Activated CD4-positive, alpha-beta T cell treated with anti-CD3 and anti-CD28 coated beads, Interleukin-2, amount 10 ng/mL, durations not matched to agents 7 days and 5 days (primary cell): ENCODE data around the gene UIMC1. TPM values are rescaled to one million over a fixed set of nuclear protein-coding genes. Genes with fewer than 3 reads are reported as not detected.

Source experiments
- CTCF ChIA-PET: fragments of 350-600 bp; sonication (Branson Sonifier 250); formaldehyde crosslinking; loops from one replicate; lab custom pipeline; 2021; ENCODE audit warnings: antibody characterized with exemption; lab: Charles Lee
- POLR2A ChIA-PET: fragments of 350-600 bp; sonication (Branson Sonifier 250); formaldehyde crosslinking; loops from one replicate; lab custom pipeline; 2021; ENCODE audit warnings: antibody characterized with exemption; lab: Charles Lee
- DNase-seq: peaks from one replicate; pipeline ENCODE4 v3.0.0-alpha.2; 2020
- H3K27ac Mint-ChIP-seq: one replicate; pipeline ENCODE4 v1.8.0; 2021; ENCODE audit warnings: mild to moderate bottlenecking, moderate library complexity, mixed read lengths
- H3K27me3 Mint-ChIP-seq: one replicate; pipeline ENCODE4 v1.8.0; 2021; ENCODE audit warnings: mixed read lengths
- H3K36me3 Mint-ChIP-seq: one replicate; pipeline ENCODE4 v1.8.0; 2021; ENCODE audit warnings: low read depth, mixed read lengths
- H3K4me1 Mint-ChIP-seq: one replicate; pipeline ENCODE4 v1.8.0; 2021; ENCODE audit warnings: mixed read lengths
- H3K4me3 Mint-ChIP-seq: one replicate; pipeline ENCODE4 v1.8.0; 2021; ENCODE audit warnings: mild to moderate bottlenecking, moderate library complexity, mixed read lengths
- H3K9me3 Mint-ChIP-seq: one replicate; pipeline ENCODE4 v1.8.0; 2021; ENCODE audit warnings: mixed read lengths
- total RNA-seq, 2 experiments: library from RNA; stranded (reverse); gene quantifications; one replicate each; pipeline ENCODE4 v1.2.3, GENCODE V29; 2021

UIMC1 gene
- total RNA-seq, 2 experiments from 2014 or later: 49.3 to 53.0 TPM

GRCh38 chr5:177027665-177028064 is 21.1 kb upstream of the UIMC1 start:
- DNase-seq: no peak
- Mint-ChIP-seq H3K27me3 (no peaks in the 10 kb centered on the region), H3K4me1 (peaks cover 28% of the 10 kb centered on the region), H3K27ac (no peak overlapping the region), H3K9me3 (peaks cover 8% of the 10 kb centered on the region), H3K36me3 (peaks cover 49% of the 10 kb centered on the region), H3K4me3 (no peak overlapping the region)
- ChIA-PET CTCF (interaction anchor here (1.0 kb wide), 1 partner anchor 8 kb away, joined by 3 read pairs; no protein-coding TSS in a partner anchor), POLR2A (no interaction called here)

GRCh38 chr5:177025101-177025601 is 18.6 kb upstream of the UIMC1 start:
- Mint-ChIP-seq H3K4me3 (no peak overlapping the region), H3K27me3 (no peaks in the 10 kb centered on the region), H3K9me3 (peaks cover 3% of the 10 kb centered on the region), H3K27ac (no peak overlapping the region), H3K36me3 (peaks cover 38% of the 10 kb centered on the region), H3K4me1 (peaks cover 36% of the 10 kb centered on the region)
- POLR2A ChIA-PET: interaction anchor here (0.6 kb wide), 1 partner anchor 565 kb away, joined by 3 read pairs; no protein-coding TSS in a partner anchor
- CTCF ChIA-PET: interaction anchor here (0.6 to 1.1 kb wide), 2 partner anchors 9 to 44 kb away, joined by 3 read pairs; no protein-coding TSS in a partner anchor
- no peak for DNase-seq

DNA sequence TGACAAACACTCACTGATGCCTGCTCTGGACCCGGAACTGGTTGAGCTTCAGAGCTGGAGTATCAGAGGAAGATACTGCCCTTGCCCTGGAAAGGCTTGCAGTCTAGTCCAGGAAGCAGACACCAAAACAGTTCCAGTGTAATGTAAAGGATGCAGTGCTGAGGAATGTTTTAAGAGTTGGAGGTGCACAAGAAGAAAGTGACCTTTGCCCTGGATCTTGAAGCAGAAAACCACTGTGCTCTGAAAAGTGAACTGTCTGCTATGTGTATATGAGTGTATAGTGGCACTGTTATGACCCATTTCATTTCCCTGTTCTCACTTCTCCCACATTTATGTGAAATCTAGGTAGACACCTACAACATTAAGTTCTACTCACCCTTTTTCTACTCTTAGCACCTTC is 18.0 kb upstream of the UIMC1 start:
- H3K36me3 Mint-ChIP-seq: peaks cover 33% of the 10 kb centered on the region
- H3K27ac Mint-ChIP-seq: no peak overlapping the region
- CTCF ChIA-PET: interaction anchor here (1.1 kb wide), 1 partner anchor 9 kb away, joined by 3 read pairs; no protein-coding TSS in a partner anchor
- POLR2A ChIA-PET: no interaction called here
- peaks cover 39% of the 10 kb centered on the region for H3K4me1 Mint-ChIP-seq
- H3K9me3 Mint-ChIP-seq: peaks cover 3% of the 10 kb centered on the region
- no peaks in the 10 kb centered on the region for H3K27me3 Mint-ChIP-seq
- DNase-seq: no peak
- H3K4me3 Mint-ChIP-seq: no peak overlapping the region

GRCh38 chr5:177023303-177023664 is 16.7 kb upstream of the UIMC1 start:
- Mint-ChIP-seq H3K27ac (peak overlapping the region; percentile 93), H3K9me3 (no peaks in the 10 kb centered on the region), H3K4me3 (peak overlapping the region; percentile 92), H3K4me1 (peaks cover 39% of the 10 kb centered on the region), H3K27me3 (no peaks in the 10 kb centered on the region), H3K36me3 (peaks cover 26% of the 10 kb centered on the region)
- POLR2A ChIA-PET: no interaction called here
- CTCF ChIA-PET: interaction anchor here (0.9 to 1.8 kb wide), 4 partner anchors 9 to 17 kb away, joined by 3 to 6 read pairs (median 4); partner anchors contain the start of gene UIMC1
- no peak for DNase-seq

- CTCF ChIA-PET: interaction anchor here (0.9 to 3.0 kb wide), 7 partner anchors 9 to 88 kb away, joined by 3 to 11 read pairs (median 3); partner anchors contain the start of gene UIMC1
- Mint-ChIP-seq H3K27ac (peak within 1 kb of the TSS; percentile 93), H3K36me3 (peaks cover 24% of the 10 kb centered on the region), H3K9me3 (no peaks in the 10 kb centered on the region), H3K4me3 (peak within 1 kb of the TSS; percentile 92), H3K27me3 (no peaks in the 10 kb centered on the region), H3K4me1 (peaks cover 39% of the 10 kb centered on the region)
- peak; percentile 96 for DNase-seq
- POLR2A ChIA-PET: interaction anchor here (1.1 kb wide), 1 partner anchor 11 kb away, joined by 3 read pairs; no protein-coding TSS in a partner anchor
Observed at GRCh38 chr5:177022386-177023302, 16.1 kb upstream of the UIMC1 start, which contains the start of gene ZNF346. Gene ZNF346 (plus strand): TSS chr5:177022696. CDS start chr5:177022739, 43 bp downstream.

DNA sequence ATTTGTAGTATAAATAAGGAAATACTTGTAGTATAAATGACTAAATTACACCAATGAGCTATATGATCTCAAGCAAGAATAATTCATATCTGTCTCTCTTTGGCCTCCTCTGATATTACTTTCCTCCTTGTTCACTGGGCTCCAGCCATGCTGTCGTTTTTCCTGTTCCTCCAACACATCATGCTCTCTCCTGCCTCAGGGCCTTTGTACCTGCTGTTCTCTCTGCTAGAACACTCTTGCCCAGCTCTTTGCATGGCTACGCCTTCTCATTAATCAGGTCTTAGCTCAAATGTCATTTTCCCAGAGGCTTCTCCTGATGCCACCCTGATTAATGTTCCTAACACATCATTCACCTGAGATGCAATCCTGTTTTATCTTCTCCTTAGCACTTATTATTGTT is 13.5 kb upstream of the UIMC1 start:
- H3K4me3 Mint-ChIP-seq: no peak overlapping the region
- ChIA-PET CTCF (interaction anchor here (0.6 to 3.0 kb wide), 9 partner anchors 8 to 459 kb away, joined by 3 to 11 read pairs (median 4); partner anchors contain the start of gene UIMC1), POLR2A (no interaction called here)
- H3K27ac Mint-ChIP-seq: no peak overlapping the region
- H3K27me3 Mint-ChIP-seq: no peaks in the 10 kb centered on the region
- no peak for DNase-seq
- peaks cover 8% of the 10 kb centered on the region for H3K36me3 Mint-ChIP-seq
- H3K4me1 Mint-ChIP-seq: peaks cover 30% of the 10 kb centered on the region
- H3K9me3 Mint-ChIP-seq: no peaks in the 10 kb centered on the region

- H3K4me1 Mint-ChIP-seq: peaks cover 17% of the 10 kb centered on the region
- CTCF ChIA-PET: interaction anchor here (0.9 kb wide), 1 partner anchor 26 kb away, joined by 5 read pairs; no protein-coding TSS in a partner anchor
Observed at GRCh38 chr5:177018341-177018740, 11.8 kb upstream of the UIMC1 start.

GRCh38 chr5:177015156-177015555 is 8.6 kb upstream of the UIMC1 start:
- DNase-seq: no peak
- H3K4me1 Mint-ChIP-seq: peaks cover 2% of the 10 kb centered on the region
- no peak overlapping the region for H3K27ac Mint-ChIP-seq
- H3K36me3 Mint-ChIP-seq: no peaks in the 10 kb centered on the region
- no peaks in the 10 kb centered on the region for H3K9me3 Mint-ChIP-seq
- H3K27me3 Mint-ChIP-seq: no peaks in the 10 kb centered on the region
- CTCF ChIA-PET: interaction anchor here (0.8 kb wide), 1 partner anchor 12 kb away, joined by 4 read pairs; no protein-coding TSS in a partner anchor
- POLR2A ChIA-PET: no interaction called here
- no peak overlapping the region for H3K4me3 Mint-ChIP-seq

More at GRCh38 chr5:177018341-177018740, 11.8 kb upstream of the UIMC1 start:
- Mint-ChIP-seq H3K27me3 (no peaks in the 10 kb centered on the region), H3K27ac (no peak overlapping the region), H3K36me3 (peaks cover 2% of the 10 kb centered on the region), H3K4me3 (no peak overlapping the region), H3K9me3 (no peaks in the 10 kb centered on the region)
- POLR2A ChIA-PET: no interaction called here
- no peak for DNase-seq

- Mint-ChIP-seq H3K27ac (no peak overlapping the region), H3K4me1 (peaks cover 12% of the 10 kb centered on the region), H3K4me3 (no peak overlapping the region), H3K9me3 (no peaks in the 10 kb centered on the region), H3K36me3 (peaks cover 8% of the 10 kb centered on the region), H3K27me3 (no peaks in the 10 kb centered on the region)
- CTCF ChIA-PET: no interaction called here
- DNase-seq: no peak
- POLR2A ChIA-PET: no interaction called here
Observed at GRCh38 chr5:177010153-177010552, 3.6 kb upstream of the UIMC1 start.

DNA sequence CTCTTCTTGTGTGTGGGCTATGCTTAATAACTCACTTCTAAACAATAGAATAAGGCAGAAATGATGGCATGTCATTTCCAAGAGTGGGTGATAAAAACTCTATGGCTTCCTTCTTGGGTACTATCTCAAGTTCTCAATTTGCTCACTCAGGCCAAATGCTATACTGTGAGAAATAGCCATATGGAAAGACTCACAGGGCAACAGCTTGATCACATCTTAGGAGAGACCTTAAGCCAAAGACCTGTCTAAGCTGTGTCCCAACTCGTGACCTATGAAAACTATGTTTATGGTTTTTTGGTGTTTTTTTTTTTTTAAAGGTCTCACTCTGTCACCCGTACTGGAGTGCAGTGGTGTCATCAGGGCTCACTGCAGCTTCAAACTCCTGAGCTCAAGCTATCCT is 2.1 kb upstream of the UIMC1 start:
- H3K27ac Mint-ChIP-seq: no peak overlapping the region
- peaks cover 24% of the 10 kb centered on the region for H3K4me1 Mint-ChIP-seq
- H3K27me3 Mint-ChIP-seq: no peaks in the 10 kb centered on the region
- CTCF ChIA-PET: interaction anchor here (0.6 to 1.2 kb wide), 4 partner anchors 11 to 433 kb away, joined by 3 to 6 read pairs (median 4); no protein-coding TSS in a partner anchor
- no peak for DNase-seq
- H3K9me3 Mint-ChIP-seq: no peaks in the 10 kb centered on the region
- POLR2A ChIA-PET: no interaction called here
- peaks cover 8% of the 10 kb centered on the region for H3K36me3 Mint-ChIP-seq
- no peak overlapping the region for H3K4me3 Mint-ChIP-seq

- DNase-seq: peak; percentile 52
- H3K27me3 Mint-ChIP-seq: no peaks in the 10 kb centered on the region
- peak overlapping the region; percentile 96 for H3K27ac Mint-ChIP-seq
- peaks cover 31% of the 10 kb centered on the region for H3K4me1 Mint-ChIP-seq
- ChIA-PET CTCF (interaction anchor here (0.9 to 2.8 kb wide), 11 partner anchors 9 to 368 kb away, joined by 3 to 11 read pairs (median 5); partner anchors contain the start of gene ZNF346), POLR2A (interaction anchor here (0.6 to 0.7 kb wide), 3 partner anchors 15 to 1069 kb away, joined by 3 to 7 read pairs (median 4); no protein-coding TSS in a partner anchor)
- peak overlapping the region; percentile 94 for H3K4me3 Mint-ChIP-seq
- H3K36me3 Mint-ChIP-seq: peaks cover 13% of the 10 kb centered on the region
- H3K9me3 Mint-ChIP-seq: no peaks in the 10 kb centered on the region
Observed at GRCh38 chr5:177005619-177006264, 837 bp downstream of the UIMC1 start.

DNA sequence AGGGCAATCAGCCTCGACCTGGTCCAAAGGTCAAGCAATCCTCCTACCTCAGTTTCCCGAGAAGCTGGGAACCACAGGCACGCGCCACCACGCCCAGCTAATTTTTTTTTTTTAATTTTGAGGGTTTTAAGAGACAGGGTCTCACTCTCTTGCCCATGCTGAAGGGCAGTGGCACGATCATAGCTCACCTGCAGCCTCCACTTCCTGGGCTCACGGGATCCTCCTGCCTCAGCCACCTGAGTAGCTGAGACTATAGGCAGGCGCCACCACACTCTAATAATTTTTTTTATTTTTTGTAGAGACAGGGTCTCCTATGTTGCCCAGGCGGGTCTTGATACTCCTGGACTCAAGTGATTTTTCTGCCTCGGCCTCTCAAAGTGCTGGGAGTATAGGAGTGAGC is 1.6 kb downstream of the UIMC1 start:
- ChIA-PET POLR2A (interaction anchor here (0.6 to 0.7 kb wide), 3 partner anchors 12 to 1070 kb away, joined by 3 to 7 read pairs (median 3); no protein-coding TSS in a partner anchor), CTCF (interaction anchor here (1.0 to 2.8 kb wide), 8 partner anchors 8 to 369 kb away, joined by 3 to 11 read pairs (median 6); no protein-coding TSS in a partner anchor)
- peaks cover 17% of the 10 kb centered on the region for H3K36me3 Mint-ChIP-seq
- H3K4me3 Mint-ChIP-seq: peak overlapping the region; percentile 94
- peak overlapping the region; percentile 96 for H3K27ac Mint-ChIP-seq
- H3K9me3 Mint-ChIP-seq: no peaks in the 10 kb centered on the region
- no peaks in the 10 kb centered on the region for H3K27me3 Mint-ChIP-seq
- DNase-seq: no peak
- peaks cover 31% of the 10 kb centered on the region for H3K4me1 Mint-ChIP-seq
